GM18868 (cell line): ENCODE data around the gene DLGAP3.

Experiments used
- ATAC-seq: cut with Tn5 transposase; IDR thresholded peaks from one replicate; pipeline ENCODE4 v1.9.1; 2021; ENCODE audit warnings: mild to moderate bottlenecking, moderate library complexity; ENCODE audit not compliant: unreplicated experiment

DLGAP3 gene

GRCh38 chr1:34868230-34869049 is 61.0 kb downstream of the DLGAP3 start:
- ATAC-seq, result no peak

- no peak for ATAC-seq
Observed at GRCh38 chr1:34867415-34867814, 62.0 kb downstream of the DLGAP3 start.

GRCh38 chr1:34866762-34867109 is 62.7 kb downstream of the DLGAP3 start:
- no peak for ATAC-seq

GRCh38 chr1:34865981-34866761 is 63.3 kb downstream of the DLGAP3 start:
- peak; percentile 59 for ATAC-seq

- no peak for ATAC-seq
Observed at GRCh38 chr1:34865573-34865972, 63.9 kb downstream of the DLGAP3 start.

- no peak for ATAC-seq
Observed at GRCh38 chr1:34864759-34865158, 64.7 kb downstream of the DLGAP3 start.

- no peak for ATAC-seq
Observed at GRCh38 chr1:34863501-34863900, 65.9 kb downstream of the DLGAP3 start.

GRCh38 chr1:34859446-34860200 is 69.8 kb downstream of the DLGAP3 start, which contains the start of gene SMIM12:
SMIM12 (minus strand) TSS chr1:34859749; CDS start chr1:34855977, 3,772 bp downstream.
- peak; percentile 96 for ATAC-seq

GRCh38 chr1:34858901-34859445 is 70.5 kb downstream of the DLGAP3 start:
- ATAC-seq, result no peak

GRCh38 chr1:34856697-34857096 is 72.8 kb downstream of the DLGAP3 start:
- ATAC-seq, result no peak

GRCh38 chr1:34852677-34853217 is 76.7 kb downstream of the DLGAP3 start:
- peak; percentile 98 for ATAC-seq

GRCh38 chr1:34851431-34852105 is 77.9 kb downstream of the DLGAP3 start:
- no peak for ATAC-seq

GRCh38 chr1:34850382-34850781 is 79.1 kb downstream of the DLGAP3 start:
- ATAC-seq, result no peak

- ATAC-seq, result no peak
Observed at GRCh38 chr1:34847094-34847493, 82.4 kb downstream of the DLGAP3 start.

- no peak for ATAC-seq
Observed at GRCh38 chr1:34846265-34846664, 83.2 kb downstream of the DLGAP3 start.

GRCh38 chr1:34845131-34845901 is 84.1 kb downstream of the DLGAP3 start:
- ATAC-seq, result no peak

- no peak for ATAC-seq
Observed at GRCh38 chr1:34844252-34844634, 85.2 kb downstream of the DLGAP3 start.

- ATAC-seq, result no peak
Observed at GRCh38 chr1:34843392-34844251, 85.8 kb downstream of the DLGAP3 start.

GRCh38 chr1:34842952-34843371 is 86.5 kb downstream of the DLGAP3 start:
- no peak for ATAC-seq
